GM12892 (cell line): Measurements from ENCODE around the gene SLC13A4.
"Not testable (repeated sequence)": the region's sequence is repeated elsewhere in the genome, so short reads cannot be mapped to it uniquely, and the experiment has no call there.

Experiments used
- DNase-seq: peaks from one replicate; pipeline ENCODE4 v3.0.0; 2011; ENCODE audit not compliant: insufficient read length
- FAIRE-seq: peaks from 2 replicates; lab custom pipeline; 2011; peaks lifted over from hg19 to GRCh38; lab: Jason Lieb, UNC
- POLR2A ChIP-seq: IDR thresholded peaks from 2 replicates; pipeline ENCODE4 v1.6.1; 2011; ENCODE audit warnings: low read depth, low read length, control low read depth
- POLR2AphosphoS5 ChIP-seq: IDR thresholded peaks from 2 replicates; pipeline ENCODE4 v1.6.1; 2011; ENCODE audit warnings: low read depth, low read length, control low read depth
- TAF1 ChIP-seq: IDR thresholded peaks from 2 replicates; pipeline ENCODE4 v1.6.1; 2011; ENCODE audit warnings: low read depth, mild to moderate bottlenecking, control low read depth, low read length, borderline replicate concordance

The SLC13A4 gene

DNA sequence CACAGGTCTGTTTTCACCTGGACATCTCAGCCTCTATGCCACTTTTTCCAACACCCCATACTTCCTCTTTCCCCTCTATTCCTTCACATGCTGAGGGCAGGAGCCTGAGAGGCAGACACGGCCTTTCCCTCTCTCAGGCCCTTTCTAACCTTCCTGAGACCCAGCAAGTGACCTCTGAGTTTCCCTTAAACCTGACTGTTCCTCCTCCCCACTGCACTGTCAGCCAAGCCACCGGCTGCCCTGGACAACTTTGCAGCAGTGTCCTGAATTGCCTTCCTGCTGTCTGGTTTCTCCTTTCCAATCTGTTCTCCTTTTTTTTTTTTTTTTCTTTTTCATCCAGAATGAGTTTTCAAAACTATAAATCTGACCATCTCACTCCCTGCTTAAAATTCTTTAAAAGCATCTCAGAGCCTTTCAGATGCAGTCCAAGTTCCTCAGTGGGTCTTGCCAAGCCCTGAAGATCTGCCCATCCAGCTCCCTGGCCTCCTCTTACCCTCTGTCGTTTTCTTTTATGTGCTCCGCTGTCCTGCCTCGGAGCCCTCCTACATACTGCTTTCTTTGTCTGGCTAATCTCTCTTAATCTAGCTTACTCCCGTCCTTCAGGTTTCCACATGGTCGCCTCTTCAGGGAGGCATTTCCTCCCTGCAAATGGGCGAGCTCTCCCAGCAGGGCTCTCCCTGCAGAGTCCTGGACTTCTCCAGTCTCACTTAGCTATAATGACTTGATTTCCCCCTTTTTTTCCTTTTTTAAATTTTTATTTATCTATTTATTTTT, 30.5 kb downstream of the SLC13A4 start:
- TF ChIP-seq POLR2A (no peak), POLR2AphosphoS5 (no peak), TAF1 (no peak)
- DNase-seq = no peak
- FAIRE-seq = no peak

DNA sequence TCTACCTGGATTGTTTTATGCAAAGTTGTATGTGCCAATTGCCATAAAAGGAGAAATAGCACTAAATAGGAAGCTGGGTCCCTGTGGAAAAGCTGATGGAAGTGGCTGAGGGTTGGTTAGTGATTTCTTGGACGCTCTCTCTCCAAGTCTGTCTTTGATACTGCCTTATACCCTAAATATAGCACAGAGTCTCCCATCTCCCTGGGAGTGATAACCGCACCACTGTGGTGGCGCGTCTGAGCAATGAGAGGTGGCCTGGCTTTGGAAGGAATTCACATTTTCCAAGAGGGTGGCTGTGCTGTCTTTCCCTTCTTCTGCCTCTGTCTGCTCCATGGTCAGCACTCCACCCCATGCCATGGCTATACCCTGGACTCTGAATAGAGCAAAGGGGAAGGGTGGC, 34.4 kb downstream of the SLC13A4 start:
- FAIRE-seq (no peak), DNase-seq (no peak)
- TF ChIP-seq POLR2A (no peak), TAF1 (no peak), POLR2AphosphoS5 (no peak)

DNA sequence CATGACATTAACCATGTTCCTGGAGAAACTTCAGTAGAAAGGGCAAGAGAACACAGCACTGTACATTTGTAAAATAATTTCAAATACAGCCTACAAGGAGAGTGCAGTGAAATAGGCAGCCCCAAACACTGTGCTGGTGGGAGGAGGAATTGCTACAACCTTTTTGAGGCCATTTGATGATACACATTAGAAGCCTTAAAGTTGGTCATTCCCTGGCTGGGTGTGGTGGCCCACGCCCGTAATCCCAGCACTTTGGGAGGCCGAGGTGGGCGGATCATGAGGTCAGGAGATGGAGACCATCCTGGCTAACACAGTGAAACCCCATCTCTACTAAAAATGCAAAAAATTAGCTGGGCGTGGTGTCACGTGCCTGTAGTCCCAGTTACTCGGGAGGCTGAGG, 35.4 kb downstream of the SLC13A4 start:
- FAIRE-seq, DNase-seq: not testable (repeated sequence)

DNA sequence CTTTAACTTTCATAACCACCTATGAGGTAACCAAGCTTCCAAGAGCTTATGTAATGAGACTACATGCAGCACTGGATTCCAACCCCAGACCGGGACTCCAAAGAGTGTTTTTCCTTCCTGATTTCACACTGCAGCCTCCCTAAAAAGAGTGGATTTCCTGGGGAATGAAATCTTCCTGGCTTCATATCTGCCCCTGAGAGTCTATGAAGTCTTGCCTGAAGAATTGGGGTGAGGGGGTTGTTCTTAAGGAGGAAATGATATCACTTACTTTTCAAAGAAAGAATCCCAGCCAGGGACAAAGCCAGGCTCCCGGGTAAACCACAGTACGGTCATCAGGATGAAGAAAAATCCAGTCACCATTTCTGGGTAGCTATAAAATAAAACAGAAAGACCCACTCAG, 35.9 kb downstream of the SLC13A4 start:
- TF ChIP-seq TAF1 (no peak), POLR2A (no peak), POLR2AphosphoS5 (no peak)
- FAIRE-seq (no peak), DNase-seq (no peak)

DNA sequence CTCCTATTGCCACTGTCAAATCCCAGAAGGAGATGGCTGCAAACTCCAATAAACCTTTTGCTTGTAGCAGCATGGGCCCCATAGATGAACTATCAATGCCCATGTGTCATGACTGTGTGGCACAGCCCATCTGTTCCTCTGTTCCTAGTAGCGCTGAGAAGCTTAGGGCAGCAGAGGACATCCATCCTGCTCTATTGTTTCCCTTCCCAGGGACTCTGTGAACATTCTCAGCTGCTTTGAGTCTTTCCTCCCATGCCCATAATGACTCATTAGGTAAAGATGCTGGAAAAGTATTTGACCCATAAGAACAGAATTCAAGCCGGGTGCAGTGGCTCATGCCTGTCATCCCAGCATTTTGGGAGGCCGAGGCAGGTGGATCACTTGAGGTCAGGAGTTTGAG, 37.4 kb downstream of the SLC13A4 start:
- TF ChIP-seq TAF1 = no peak
- no peak for TF ChIP-seq POLR2AphosphoS5
- no peak for TF ChIP-seq POLR2A
- no peak for DNase-seq
- FAIRE-seq = no peak

DNA sequence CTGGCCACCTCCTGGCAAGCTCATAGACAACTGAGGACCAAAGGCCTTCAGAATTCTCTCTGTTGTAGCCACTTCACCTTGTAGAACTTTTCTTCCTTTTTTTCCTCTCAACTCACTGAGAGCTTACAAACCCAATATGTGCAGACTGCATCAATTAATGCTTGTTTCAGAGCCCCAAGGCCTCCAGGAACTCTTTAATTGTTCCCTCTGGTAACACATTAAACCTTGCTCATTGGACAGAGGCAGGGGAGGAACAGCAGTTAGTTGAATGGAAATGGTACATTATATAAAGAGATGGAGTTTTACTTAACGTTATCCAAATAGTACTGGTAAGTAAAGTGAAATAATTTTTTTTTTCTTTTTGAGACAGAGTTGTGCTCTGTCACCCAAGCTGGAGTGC, 40.5 kb downstream of the SLC13A4 start:
- DNase-seq = no peak
- no peak for FAIRE-seq
- no peak for TF ChIP-seq POLR2A
- no peak for TF ChIP-seq TAF1
- no peak for TF ChIP-seq POLR2AphosphoS5

DNA sequence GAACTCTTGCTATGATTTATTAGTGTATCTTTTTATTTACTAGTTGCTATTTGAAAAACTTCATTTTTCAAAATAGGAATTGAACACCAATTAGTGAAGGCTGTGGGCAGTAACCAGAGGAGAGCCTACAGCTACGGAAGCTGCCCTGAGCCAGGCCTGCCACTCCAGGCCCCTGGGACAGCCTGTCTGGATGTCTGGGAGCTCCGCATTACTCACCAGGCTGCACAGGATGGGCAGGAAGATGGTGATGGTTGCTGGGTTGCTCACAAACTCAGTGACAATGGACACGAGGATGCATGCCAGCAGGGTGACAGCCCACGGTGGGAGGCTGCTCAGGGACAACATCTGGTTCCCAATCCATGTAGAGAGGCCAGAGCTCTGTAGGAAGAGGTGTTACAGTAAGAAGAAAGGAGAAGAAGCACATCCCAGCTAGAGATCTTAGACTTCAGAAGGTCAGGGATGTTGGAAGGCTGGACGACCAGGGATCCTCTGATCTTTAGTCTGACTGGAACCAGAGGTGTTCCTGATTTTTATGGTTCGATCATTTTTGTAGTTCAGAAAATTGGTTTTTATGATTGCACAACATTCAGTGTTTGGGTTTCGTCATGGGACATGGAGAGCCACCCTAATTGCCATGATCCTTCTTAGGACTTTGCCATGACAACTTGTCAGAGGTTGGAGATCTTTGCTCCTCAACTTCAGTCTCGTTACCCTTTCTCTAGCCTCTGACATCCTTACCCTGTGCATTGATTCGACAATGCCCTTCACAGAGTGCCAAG, 42.5 kb downstream of the SLC13A4 start:
- TF ChIP-seq TAF1 = no peak
- FAIRE-seq = no peak

DNA sequence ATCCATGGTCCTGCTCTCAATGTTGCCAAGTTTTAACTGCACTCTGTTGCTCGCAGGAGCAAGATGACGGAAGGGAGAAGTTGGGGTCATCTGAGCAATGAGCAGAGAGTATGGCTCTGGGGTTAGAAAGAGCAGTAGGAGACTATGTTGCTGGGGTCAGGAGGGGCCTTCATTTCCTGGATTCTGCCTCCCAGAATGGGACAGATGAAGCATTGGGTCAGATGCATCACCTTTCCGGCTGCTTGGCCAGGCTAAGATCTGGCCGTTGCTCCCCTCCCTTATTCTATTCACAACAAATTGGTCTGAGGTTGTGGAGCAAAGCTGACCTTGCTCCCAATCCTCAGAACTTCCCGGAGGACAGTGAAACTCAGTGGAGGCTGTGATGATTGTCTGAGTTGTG, 43.3 kb downstream of the SLC13A4 start:
- TF ChIP-seq POLR2AphosphoS5 (no peak), POLR2A (no peak), TAF1 (no peak)
- FAIRE-seq (no peak), DNase-seq (no peak)

More for the DNA sequence above, 42.5 kb downstream of the SLC13A4 start:
- DNase-seq = no peak

DNA sequence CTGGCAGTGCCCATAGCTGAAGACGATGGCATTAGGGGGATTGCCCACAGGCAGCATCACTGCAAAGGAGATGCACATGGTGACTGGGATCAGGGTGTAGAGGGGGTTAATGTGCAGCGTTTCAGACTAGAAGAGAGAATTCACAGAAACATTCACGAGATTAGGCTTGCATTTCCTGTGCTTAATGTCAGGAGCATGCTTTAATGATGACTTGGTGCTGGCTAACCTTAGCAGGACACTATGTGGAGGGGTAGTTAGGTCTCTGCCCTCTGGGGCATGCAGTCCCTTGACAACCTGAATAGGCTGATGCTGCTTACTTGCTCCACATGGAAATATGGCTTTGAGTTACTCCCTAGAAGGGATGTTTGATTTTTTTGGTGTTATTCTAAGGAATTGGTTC, 43.9 kb downstream of the SLC13A4 start:
- no peak for DNase-seq
- TF ChIP-seq POLR2AphosphoS5 (no peak), POLR2A (no peak), TAF1 (no peak)
- FAIRE-seq = no peak

DNA sequence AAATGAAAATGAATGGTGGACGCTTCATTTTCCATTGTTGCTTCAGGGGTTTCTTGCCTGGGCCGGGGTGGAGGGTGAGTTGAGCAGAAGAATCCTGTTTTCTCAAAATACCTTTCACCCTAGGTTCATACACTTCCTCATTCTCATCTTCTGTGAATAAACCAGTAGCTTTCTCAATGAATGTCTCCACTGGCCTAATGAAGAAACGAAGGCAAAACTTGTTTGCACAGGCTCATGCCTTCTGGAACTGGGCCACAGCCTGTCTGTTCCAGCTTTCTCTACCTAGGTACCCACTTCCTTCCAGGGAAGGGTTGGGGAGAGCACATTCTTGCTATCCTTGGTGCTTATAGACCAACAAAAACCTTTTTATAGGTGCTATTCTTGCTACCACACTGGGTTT, 44.4 kb downstream of the SLC13A4 start:
- no peak for TF ChIP-seq POLR2AphosphoS5
- no peak for TF ChIP-seq TAF1
- TF ChIP-seq POLR2A = no peak
- DNase-seq = no peak
- no peak for FAIRE-seq

DNA sequence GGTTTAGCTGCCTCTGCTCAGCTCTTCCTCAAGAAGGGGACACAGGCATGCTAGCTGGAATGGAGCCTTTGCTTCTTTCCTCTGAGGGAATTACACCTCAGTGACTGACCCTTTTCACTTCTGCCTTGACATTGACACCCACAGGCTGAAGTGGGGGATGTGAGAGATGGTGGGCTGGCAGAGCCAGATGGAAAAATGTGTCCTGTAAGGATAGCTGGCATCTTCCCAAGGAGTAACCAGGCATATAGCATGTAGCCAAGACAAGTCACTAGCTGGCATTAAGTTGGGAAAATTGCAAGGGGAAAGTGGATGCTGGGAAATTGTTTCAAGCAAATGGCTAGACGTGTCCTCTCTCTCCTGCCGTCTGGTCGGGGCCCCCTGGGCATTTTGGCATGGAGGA, 45.8 kb downstream of the SLC13A4 start:
- DNase-seq (no peak), FAIRE-seq (no peak)
- TF ChIP-seq POLR2AphosphoS5 = no peak
- no peak for TF ChIP-seq POLR2A
- TF ChIP-seq TAF1 = no peak

DNA sequence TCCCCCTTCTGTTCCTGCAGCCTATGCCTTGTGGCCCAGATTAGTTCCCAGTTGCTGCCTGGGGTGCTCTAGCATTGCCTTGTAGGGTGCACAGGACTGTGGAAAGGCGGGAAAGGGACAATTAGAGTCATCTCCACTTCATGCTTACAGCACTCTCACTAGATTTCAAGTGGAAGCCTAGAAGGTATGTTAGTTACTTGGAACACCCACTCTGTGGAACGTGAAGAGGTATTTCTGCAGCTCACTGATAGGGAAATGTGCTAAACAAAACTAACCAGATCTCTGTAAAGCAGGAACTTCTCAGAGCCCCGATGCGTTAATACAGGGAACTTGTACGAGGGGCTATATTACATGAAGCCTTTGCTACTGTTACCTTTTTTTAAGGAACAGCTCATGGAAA, 46.2 kb downstream of the SLC13A4 start:
- no peak for FAIRE-seq
- no peak for DNase-seq
- no peak for TF ChIP-seq TAF1
- TF ChIP-seq POLR2A = no peak
- no peak for TF ChIP-seq POLR2AphosphoS5
